Duodenal mucosa (tissue), 2 donors: ENCODE measurements around the gene METTL8.

ENCODE experiments used
- H3K27ac ChIP-seq: one replicate; pipeline ENCODE4 v1.7.0; 2013; ENCODE audit warnings: low read depth, low read length
- H3K27me3 ChIP-seq, 2 donors: one replicate each; pipeline ENCODE4 v1.7.0; 2013; ENCODE audit warnings: low read length in 2 of 2, control low read depth in 1 of 2; ENCODE audit not compliant: insufficient read depth in 2 of 2, control insufficient read depth in 1 of 2
- H3K36me3 ChIP-seq, 2 donors: one replicate each; pipeline ENCODE4 v1.7.0; 2013; ENCODE audit warnings: low read length in 2 of 2, control low read depth in 1 of 2; ENCODE audit not compliant: insufficient read depth in 2 of 2, control insufficient read depth in 1 of 2
- H3K4me1 ChIP-seq, 2 donors: one replicate each; pipeline ENCODE4 v1.7.0; 2013; ENCODE audit warnings: low read length in 2 of 2, control low read depth in 1 of 2; ENCODE audit not compliant: insufficient read depth in 2 of 2, control insufficient read depth in 1 of 2
- H3K4me3 ChIP-seq, 2 donors: one replicate each; pipeline ENCODE4 v1.7.0; 2013; ENCODE audit warnings: low read length in 2 of 2, low read depth in 1 of 2
- H3K9ac ChIP-seq, 2 donors: one replicate each; pipeline ENCODE4 v1.7.0; 2013; ENCODE audit warnings: low read length in 2 of 2, low read depth in 1 of 2
- H3K9me3 ChIP-seq, 2 donors: one replicate each; pipeline ENCODE4 v1.7.0; 2013; ENCODE audit warnings: low read length in 2 of 2, control low read depth in 1 of 2; ENCODE audit not compliant: control insufficient read depth in 1 of 2

The METTL8 gene

DNA sequence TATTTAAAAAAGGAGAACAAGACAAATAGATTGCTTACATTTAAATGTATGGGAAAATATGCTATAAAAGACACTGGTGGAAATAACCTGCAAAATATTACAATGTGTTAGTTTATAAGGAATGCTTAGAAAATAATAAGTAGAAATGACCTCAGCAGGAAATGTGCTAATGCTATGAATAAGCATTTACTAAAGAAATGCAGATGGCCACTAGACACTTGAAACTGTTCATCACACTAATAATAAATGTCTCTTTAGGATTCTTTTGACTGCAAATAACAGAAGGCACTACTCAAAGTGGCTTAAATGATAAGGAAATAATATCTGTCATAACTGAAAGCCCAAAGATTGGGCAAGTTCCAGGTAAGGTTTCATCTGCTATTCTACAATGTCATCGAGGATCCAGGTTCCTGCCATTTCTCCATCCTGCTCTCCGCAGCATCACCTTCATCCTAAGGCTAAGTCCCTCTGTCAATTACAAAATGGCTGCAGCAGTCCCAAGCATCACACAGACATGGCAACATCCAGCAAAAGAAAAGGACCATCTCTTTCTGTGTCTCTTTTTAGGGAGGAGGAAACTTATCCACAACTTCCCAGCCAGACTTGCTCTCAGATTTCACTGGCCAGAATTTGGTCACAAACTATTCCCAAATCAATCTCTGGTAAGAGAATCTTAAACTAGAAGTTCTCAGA lies 21.9 kb downstream of the METTL8 start:
- H3K36me3 ChIP-seq: no peaks in the 10 kb centered on the region
- no peak overlapping the region for H3K4me3 ChIP-seq
- H3K27me3 ChIP-seq: no peaks in the 10 kb centered on the region
- no peak overlapping the region for H3K9ac ChIP-seq
- H3K4me1 ChIP-seq: no peaks in the 10 kb centered on the region
- no peaks in the 10 kb centered on the region for H3K9me3 ChIP-seq
- H3K27ac ChIP-seq: no peak overlapping the region

DNA sequence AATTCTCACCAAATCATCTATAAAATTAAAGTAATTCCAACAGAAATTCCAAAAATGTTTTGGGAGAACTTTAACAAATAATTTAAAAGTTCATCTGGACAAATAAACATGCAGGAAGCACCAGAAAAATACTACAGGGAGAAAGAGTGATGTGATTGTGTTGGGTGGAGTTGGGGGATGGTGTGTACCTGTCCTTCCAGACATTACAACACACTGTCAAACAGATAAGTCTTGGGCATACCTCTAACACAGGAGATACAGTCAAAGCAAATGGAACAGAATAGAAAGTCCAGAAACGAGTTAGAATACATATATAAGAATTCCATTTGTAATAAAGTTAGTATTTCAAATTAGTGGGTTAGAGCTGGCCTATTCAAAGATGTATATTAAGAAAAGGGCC lies 22.6 kb downstream of the METTL8 start:
- Histone ChIP-seq H3K4me1 (no peaks in the 10 kb centered on the region), H3K27me3 (no peaks in the 10 kb centered on the region), H3K9ac (no peak overlapping the region), H3K4me3 (no peak overlapping the region), H3K36me3 (no peaks in the 10 kb centered on the region), H3K27ac (no peak overlapping the region), H3K9me3 (no peaks in the 10 kb centered on the region)

DNA sequence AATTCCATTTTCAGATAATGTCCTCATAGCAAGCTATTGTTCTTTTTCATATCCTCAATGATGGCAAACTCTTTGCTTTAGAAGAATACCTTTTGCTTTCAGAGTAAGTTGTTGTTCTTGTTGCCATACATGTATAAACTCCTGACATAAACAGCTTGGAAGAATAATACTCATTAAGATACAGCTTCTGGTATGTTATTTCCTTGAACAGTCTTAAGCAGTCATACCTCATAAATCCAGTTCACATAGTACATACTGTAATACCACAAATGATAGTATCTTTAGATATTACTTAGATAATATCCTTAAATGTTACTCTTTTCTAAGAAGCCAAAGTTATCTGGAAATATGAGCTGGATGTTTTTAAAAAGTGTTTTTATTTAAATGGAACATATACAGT lies 23.2 kb downstream of the METTL8 start:
- no peak overlapping the region for H3K27ac ChIP-seq

DNA sequence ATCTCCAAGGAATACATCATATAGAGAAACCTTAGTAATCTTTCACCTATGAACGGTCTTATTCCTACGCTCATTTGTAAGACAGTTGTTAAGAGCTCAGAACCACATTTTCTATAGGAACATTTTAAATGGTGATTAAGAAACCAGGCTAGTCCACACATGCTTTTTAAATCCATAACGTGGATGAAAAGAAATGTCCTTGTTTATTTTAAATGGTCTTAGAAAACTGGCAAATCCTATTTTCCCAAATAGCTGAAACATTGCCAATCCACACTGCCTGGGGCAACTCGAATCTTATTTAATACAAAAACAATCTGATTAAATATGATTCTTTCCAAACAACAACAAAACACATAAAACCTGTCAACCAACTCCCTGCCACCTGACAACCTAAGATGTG lies 23.7 kb downstream of the METTL8 start:
- H3K27me3 ChIP-seq: no peaks in the 10 kb centered on the region
- no peaks in the 10 kb centered on the region for H3K4me1 ChIP-seq
- no peak overlapping the region for H3K4me3 ChIP-seq
- H3K9ac ChIP-seq: no peak overlapping the region
- no peaks in the 10 kb centered on the region for H3K36me3 ChIP-seq
- no peak overlapping the region for H3K27ac ChIP-seq
- H3K9me3 ChIP-seq: no peaks in the 10 kb centered on the region

More for the DNA sequence above, 23.2 kb downstream of the METTL8 start:
- no peaks in the 10 kb centered on the region for H3K9me3 ChIP-seq
- H3K4me3 ChIP-seq: no peak overlapping the region
- H3K36me3 ChIP-seq: no peaks in the 10 kb centered on the region
- H3K27me3 ChIP-seq: no peaks in the 10 kb centered on the region
- no peaks in the 10 kb centered on the region for H3K4me1 ChIP-seq
- no peak overlapping the region for H3K9ac ChIP-seq

DNA sequence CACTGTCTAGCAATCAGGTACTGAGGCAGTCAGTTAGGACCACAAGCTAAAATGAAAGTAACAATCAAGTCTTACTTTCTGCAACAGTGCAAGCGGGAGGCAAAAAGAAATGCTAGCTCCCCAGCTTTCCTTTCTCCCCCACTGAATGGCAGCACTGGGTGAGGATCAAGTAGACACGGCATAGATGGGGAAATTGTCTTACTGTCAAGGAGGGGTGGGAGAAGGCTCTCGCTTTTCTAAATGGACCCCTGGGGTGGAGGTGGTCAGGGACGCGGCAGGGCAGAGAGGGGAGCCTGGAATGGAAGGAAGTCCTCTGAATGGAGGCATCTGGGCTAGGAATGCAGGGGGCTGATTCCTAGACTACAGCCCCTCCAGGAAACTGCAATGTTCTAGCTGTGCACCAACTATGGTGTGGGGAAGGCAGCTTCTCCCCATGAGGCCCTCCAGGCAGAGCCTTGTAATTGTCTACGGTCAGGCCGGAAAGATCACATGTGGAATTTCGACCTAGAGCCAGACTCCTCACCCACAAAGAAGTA lies 24.3 kb downstream of the METTL8 start:
- Histone ChIP-seq H3K4me3 (peak overlapping the region in 1 of 2 donors; percentile 4), H3K27ac (no peak overlapping the region), H3K9ac (no peak overlapping the region), H3K36me3 (no peaks in the 10 kb centered on the region), H3K4me1 (no peaks in the 10 kb centered on the region), H3K9me3 (no peaks in the 10 kb centered on the region), H3K27me3 (no peaks in the 10 kb centered on the region)

DNA sequence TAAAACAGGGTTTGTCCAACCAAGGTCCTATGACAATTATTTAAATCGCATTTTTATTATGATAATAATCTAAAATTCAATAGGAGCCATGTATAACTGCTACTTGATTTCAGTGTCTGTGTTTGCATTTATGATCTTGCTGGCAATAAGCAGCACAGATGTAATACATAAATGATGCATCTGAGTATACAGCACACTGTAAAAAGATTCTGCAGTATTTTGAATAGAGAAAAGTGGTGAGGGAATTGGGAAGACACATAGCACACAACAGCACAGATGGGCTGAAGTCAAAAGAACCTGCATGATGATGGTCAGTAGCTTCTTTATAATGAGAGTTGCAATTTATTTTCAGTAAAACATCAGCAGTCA lies 26.1 kb downstream of the METTL8 start:
- no peaks in the 10 kb centered on the region for H3K9me3 ChIP-seq
- no peak overlapping the region for H3K4me3 ChIP-seq
- no peak overlapping the region for H3K9ac ChIP-seq
- no peaks in the 10 kb centered on the region for H3K36me3 ChIP-seq
- no peak overlapping the region for H3K27ac ChIP-seq
- H3K4me1 ChIP-seq: no peaks in the 10 kb centered on the region
- no peaks in the 10 kb centered on the region for H3K27me3 ChIP-seq

DNA sequence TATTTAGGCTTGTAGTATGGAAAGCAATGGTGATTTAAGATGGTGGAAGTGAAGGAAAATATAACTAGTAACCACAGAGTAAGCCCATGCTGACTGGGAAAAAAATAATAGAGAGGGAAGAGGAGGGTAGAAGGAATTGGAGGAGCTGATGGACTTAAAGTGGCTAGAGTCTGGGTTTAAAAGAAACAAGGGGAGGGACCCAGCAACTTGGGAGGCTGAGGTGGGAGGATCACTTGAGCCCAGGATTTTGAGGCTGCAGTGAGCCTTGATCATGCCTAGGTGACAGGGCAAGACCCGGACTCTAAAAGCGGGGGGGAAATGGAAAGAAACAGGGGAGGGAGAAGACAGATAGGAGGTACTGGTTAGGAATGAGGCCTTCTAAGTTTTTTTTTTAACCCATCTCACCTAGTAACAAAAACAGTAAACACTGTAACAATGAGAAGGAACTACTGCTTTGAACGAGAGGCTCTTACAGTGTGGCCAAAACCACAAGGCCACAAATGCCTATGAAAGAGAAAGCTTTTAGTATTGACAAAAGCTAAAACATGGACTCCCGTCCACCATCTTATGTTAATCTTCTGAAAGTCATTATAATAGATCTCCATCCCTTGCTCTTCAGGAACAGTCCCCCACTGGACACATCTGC lies 26.6 kb downstream of the METTL8 start:
- H3K4me1 ChIP-seq: no peaks in the 10 kb centered on the region
- no peaks in the 10 kb centered on the region for H3K27me3 ChIP-seq
- H3K9ac ChIP-seq: no peak overlapping the region
- H3K27ac ChIP-seq: no peak overlapping the region
- H3K9me3 ChIP-seq: peaks cover 0 to 2% of the 10 kb centered on the region in 2 donors
- H3K36me3 ChIP-seq: no peaks in the 10 kb centered on the region
- H3K4me3 ChIP-seq: no peak overlapping the region

DNA sequence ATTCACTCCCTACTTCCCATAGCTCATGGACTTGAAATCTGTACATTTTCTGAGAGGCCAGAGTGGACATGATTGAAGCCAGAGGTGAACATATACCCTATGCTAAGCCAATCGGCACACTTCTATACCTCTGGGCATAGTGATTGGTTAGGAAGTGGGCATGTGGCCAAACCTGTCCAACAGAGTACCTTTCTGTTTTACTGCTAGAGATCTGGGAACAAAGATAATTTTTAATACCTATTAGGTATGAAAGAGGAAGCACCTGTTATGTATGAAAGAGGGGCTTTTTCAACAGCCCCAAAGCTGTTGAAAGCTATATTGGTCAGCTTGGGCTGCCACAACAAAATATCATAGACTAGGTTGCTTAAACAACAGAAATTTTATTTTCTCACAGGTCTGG lies 27.7 kb downstream of the METTL8 start:
- no peak overlapping the region for H3K9ac ChIP-seq
- no peaks in the 10 kb centered on the region for H3K36me3 ChIP-seq
- H3K27me3 ChIP-seq: no peaks in the 10 kb centered on the region
- H3K9me3 ChIP-seq: peaks cover 0 to 6% of the 10 kb centered on the region in 2 donors
- no peak overlapping the region for H3K4me3 ChIP-seq
- H3K27ac ChIP-seq: no peak overlapping the region
- H3K4me1 ChIP-seq: no peaks in the 10 kb centered on the region

DNA sequence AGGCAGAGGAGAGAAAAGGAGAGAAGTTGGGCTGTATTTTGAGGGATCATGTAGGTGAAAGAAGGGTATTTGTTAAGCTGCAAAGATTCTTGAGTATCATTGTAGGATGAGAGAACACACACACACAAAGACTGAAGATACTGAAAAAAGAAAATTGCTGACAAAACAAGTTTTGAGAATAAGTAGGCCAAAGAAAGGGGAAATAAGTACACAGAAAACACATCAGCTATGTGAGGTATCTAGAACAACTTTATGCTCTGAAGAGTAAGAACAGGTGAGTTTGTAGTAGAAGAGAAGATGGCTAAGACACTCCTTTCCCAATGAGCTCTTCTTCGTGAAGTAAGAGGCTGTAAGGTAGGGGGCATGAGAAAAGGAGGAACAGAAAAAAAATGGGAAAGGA lies 28.2 kb downstream of the METTL8 start:
- Histone ChIP-seq H3K27me3 (no peaks in the 10 kb centered on the region), H3K9me3 (peaks cover 0 to 6% of the 10 kb centered on the region in 2 donors), H3K4me1 (no peaks in the 10 kb centered on the region), H3K36me3 (no peaks in the 10 kb centered on the region), H3K4me3 (no peak overlapping the region), H3K27ac (no peak overlapping the region), H3K9ac (no peak overlapping the region)

DNA sequence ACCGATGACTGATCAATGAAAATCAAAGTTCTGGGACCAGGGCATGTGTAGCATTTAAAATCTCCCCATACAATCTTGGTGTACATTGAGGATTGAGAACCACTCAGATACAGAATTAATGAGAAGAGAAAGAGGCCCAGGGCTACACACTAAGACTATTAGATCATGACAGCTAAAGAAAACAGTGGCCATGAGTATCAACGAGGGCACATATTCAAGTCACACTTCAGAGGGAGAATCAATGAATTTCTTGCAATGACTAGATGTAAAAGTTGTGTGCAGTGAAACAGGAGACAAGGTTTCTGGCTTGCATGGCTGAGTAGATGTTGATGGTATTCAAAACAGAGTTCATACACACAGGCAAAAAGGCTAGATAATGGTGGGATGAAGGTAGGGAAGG lies 29.1 kb downstream of the METTL8 start:
- no peak overlapping the region for H3K27ac ChIP-seq
- peaks cover 0 to 6% of the 10 kb centered on the region in 2 donors for H3K9me3 ChIP-seq
- no peaks in the 10 kb centered on the region for H3K36me3 ChIP-seq
- no peak overlapping the region for H3K9ac ChIP-seq
- no peak overlapping the region for H3K4me3 ChIP-seq
- no peaks in the 10 kb centered on the region for H3K4me1 ChIP-seq
- H3K27me3 ChIP-seq: no peaks in the 10 kb centered on the region
